HuH-7 (cell line): Measurements from ENCODE around the gene HDAC9.

Experiments used
- DNase-seq: peaks from one replicate; pipeline ENCODE4 v3.0.0; 2011; ENCODE audit warnings: low spot score

The HDAC9 gene

GRCh38 chr7:18526368-18526878 lies 30.9 kb downstream of the HDAC9 start:
- DNase-seq: no peak

GRCh38 chr7:18529239-18529638 lies 33.7 kb downstream of the HDAC9 start:
- DNase-seq: no peak

GRCh38 chr7:18530224-18531179 lies 35.0 kb downstream of the HDAC9 start:
- no peak for DNase-seq

- DNase-seq: no peak
These were observed 36.0 kb downstream of the HDAC9 start for GRCh38 chr7:18531539-18531938.

- no peak for DNase-seq
These were observed 37.3 kb downstream of the HDAC9 start for GRCh38 chr7:18532813-18533212.

GRCh38 chr7:18534481-18534880 lies 38.9 kb downstream of the HDAC9 start:
- DNase-seq: no peak

- no peak for DNase-seq
These were observed 40.4 kb downstream of the HDAC9 start for GRCh38 chr7:18535810-18536415.

GRCh38 chr7:18536486-18536885 lies 40.9 kb downstream of the HDAC9 start:
- DNase-seq: no peak

- no peak for DNase-seq
These were observed 43.2 kb downstream of the HDAC9 start for GRCh38 chr7:18538554-18539250.

GRCh38 chr7:18540396-18540795 lies 44.8 kb downstream of the HDAC9 start:
- no peak for DNase-seq

GRCh38 chr7:18541181-18541870 lies 45.8 kb downstream of the HDAC9 start:
- DNase-seq: no peak

- no peak for DNase-seq
These were observed 46.3 kb downstream of the HDAC9 start for GRCh38 chr7:18541871-18542212.

GRCh38 chr7:18546576-18546975 lies 51.0 kb downstream of the HDAC9 start:
- DNase-seq: no peak

- no peak for DNase-seq
These were observed 52.1 kb downstream of the HDAC9 start for GRCh38 chr7:18547509-18548187.

GRCh38 chr7:18548534-18548933 lies 53.0 kb downstream of the HDAC9 start:
- no peak for DNase-seq

- no peak for DNase-seq
These were observed 55.0 kb downstream of the HDAC9 start for GRCh38 chr7:18550574-18550973.

GRCh38 chr7:18552316-18552916 lies 56.9 kb downstream of the HDAC9 start:
- no peak for DNase-seq

- no peak for DNase-seq
These were observed 57.5 kb downstream of the HDAC9 start for GRCh38 chr7:18552943-18553604.

GRCh38 chr7:18553605-18554003 lies 58.1 kb downstream of the HDAC9 start:
- no peak for DNase-seq

- no peak for DNase-seq
These were observed 59.6 kb downstream of the HDAC9 start for GRCh38 chr7:18555120-18555519.

GRCh38 chr7:18555968-18556367 lies 60.4 kb downstream of the HDAC9 start:
- no peak for DNase-seq
